Measurements from ENCODE around the gene ANHX. TPM values are rescaled to one million over a fixed set of nuclear protein-coding genes. Genes with fewer than 3 reads are reported as not detected.

ANHX gene
- total RNA-seq, 1 donor from 2014 or later, result not detected

GRCh38 chr12:133203344-133204263 is 32.1 kb downstream of the ANHX start:
- Mint-ChIP-seq H3K4me3 (peak overlapping the region; percentile 54), H3K27me3 (ENCODE audit: low read depth) (peaks cover 15% of the 10 kb centered on the region), H3K4me1 (no peaks in the 10 kb centered on the region), H3K27ac (ENCODE audit: unreplicated experiment) (no peak overlapping the region), H3K36me3 (ENCODE audit: low read depth) (peaks cover 73% of the 10 kb centered on the region), H3K9me3 (peaks cover 45% of the 10 kb centered on the region)
- TF ChIP-seq, protein P1, sequence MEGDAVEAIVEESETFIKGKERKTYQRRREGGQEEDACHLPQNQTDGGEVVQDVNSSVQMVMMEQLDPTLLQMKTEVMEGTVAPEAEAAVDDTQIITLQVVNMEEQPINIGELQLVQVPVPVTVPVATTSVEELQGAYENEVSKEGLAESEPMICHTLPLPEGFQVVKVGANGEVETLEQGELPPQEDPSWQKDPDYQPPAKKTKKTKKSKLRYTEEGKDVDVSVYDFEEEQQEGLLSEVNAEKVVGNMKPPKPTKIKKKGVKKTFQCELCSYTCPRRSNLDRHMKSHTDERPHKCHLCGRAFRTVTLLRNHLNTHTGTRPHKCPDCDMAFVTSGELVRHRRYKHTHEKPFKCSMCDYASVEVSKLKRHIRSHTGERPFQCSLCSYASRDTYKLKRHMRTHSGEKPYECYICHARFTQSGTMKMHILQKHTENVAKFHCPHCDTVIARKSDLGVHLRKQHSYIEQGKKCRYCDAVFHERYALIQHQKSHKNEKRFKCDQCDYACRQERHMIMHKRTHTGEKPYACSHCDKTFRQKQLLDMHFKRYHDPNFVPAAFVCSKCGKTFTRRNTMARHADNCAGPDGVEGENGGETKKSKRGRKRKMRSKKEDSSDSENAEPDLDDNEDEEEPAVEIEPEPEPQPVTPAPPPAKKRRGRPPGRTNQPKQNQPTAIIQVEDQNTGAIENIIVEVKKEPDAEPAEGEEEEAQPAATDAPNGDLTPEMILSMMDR (conservative IDR thresholded peaks at IDR 0.05), result no peak
- DNase-seq (ENCODE audit: low read depth, low spot score), result no peak

- TF ChIP-seq, protein P1 (conservative IDR thresholded peaks at IDR 0.05), result no peak
- H3K27ac Mint-ChIP-seq (ENCODE audit: unreplicated experiment), result no peak overlapping the region
- peaks cover 15% of the 10 kb centered on the region for H3K27me3 Mint-ChIP-seq (ENCODE audit: low read depth)
- no peaks in the 10 kb centered on the region for H3K4me1 Mint-ChIP-seq
- DNase-seq (ENCODE audit: low read depth, low spot score), result no peak
- H3K36me3 Mint-ChIP-seq (ENCODE audit: low read depth), result peaks cover 70% of the 10 kb centered on the region
- H3K4me3 Mint-ChIP-seq, result peak overlapping the region; percentile 20
- peaks cover 43% of the 10 kb centered on the region for H3K9me3 Mint-ChIP-seq
Observed at GRCh38 chr12:133202493-133203343, 33.0 kb downstream of the ANHX start.

DNA sequence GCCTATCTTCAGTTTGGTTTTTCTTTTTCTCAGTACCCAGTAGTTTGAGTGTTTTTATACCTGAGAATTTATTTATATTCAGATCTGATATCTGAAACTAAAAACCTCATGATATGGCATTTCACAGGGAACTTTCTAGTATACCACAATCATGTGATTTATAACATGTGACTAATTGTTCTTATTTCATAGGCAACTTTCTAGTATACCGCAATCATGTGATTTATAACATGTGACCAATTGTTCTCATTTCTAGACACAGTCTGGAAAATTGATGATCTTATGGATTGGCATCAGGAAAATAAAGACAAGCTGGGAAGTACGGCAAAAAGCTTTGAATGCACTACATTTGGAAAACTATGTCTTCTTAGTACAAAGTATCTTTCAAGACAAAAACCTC is 33.8 kb downstream of the ANHX start:
- Mint-ChIP-seq H3K27me3 (ENCODE audit: low read depth) (peaks cover 15% of the 10 kb centered on the region), H3K4me1 (no peaks in the 10 kb centered on the region), H3K27ac (ENCODE audit: unreplicated experiment) (no peak overlapping the region), H3K4me3 (no peak overlapping the region), H3K9me3 (peaks cover 43% of the 10 kb centered on the region), H3K36me3 (ENCODE audit: low read depth) (peaks cover 72% of the 10 kb centered on the region)
- TF ChIP-seq, protein P1 (conservative IDR thresholded peaks at IDR 0.05), result no peak
- DNase-seq (ENCODE audit: low read depth, low spot score), result no peak

- H3K27me3 Mint-ChIP-seq (ENCODE audit: low read depth), result no peaks in the 10 kb centered on the region
- peak overlapping the region; percentile 41 for H3K4me3 Mint-ChIP-seq
- H3K36me3 Mint-ChIP-seq (ENCODE audit: low read depth), result peaks cover 87% of the 10 kb centered on the region
- DNase-seq (ENCODE audit: low read depth, low spot score), result no peak
- no peak overlapping the region for H3K27ac Mint-ChIP-seq (ENCODE audit: unreplicated experiment)
- H3K9me3 Mint-ChIP-seq, result peaks cover 38% of the 10 kb centered on the region
- no peaks in the 10 kb centered on the region for H3K4me1 Mint-ChIP-seq
- TF ChIP-seq, protein P1 (conservative IDR thresholded peaks at IDR 0.05), result no peak
Observed at GRCh38 chr12:133192847-133193246, 42.8 kb downstream of the ANHX start.

DNA sequence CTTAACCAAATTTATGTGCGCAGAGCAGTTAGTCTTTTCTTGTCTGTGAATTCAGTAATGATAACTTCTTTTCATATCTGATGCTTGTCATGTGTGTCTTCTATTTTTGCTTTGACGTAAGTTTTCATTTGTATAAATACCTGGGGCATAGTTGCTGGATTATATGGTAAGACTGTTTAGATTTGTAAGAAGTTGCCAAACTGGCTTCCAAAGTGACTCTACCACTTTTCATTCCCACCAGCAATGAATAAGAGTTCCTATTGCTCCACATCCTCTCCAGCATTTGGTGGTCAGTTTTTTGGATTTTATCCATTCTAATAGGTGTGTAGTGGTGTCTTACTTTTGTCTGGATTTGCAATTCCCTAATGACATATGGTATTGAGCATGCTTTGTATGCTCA is 45.5 kb downstream of the ANHX start:
- DNase-seq (ENCODE audit: low read depth, low spot score), result no peak
- no peak overlapping the region for H3K4me3 Mint-ChIP-seq
- H3K9me3 Mint-ChIP-seq, result peaks cover 46% of the 10 kb centered on the region
- H3K36me3 Mint-ChIP-seq (ENCODE audit: low read depth), result peaks cover 98% of the 10 kb centered on the region
- H3K27ac Mint-ChIP-seq (ENCODE audit: unreplicated experiment), result no peak overlapping the region
- H3K4me1 Mint-ChIP-seq, result no peaks in the 10 kb centered on the region
- TF ChIP-seq, protein P1 (conservative IDR thresholded peaks at IDR 0.05), result no peak
- H3K27me3 Mint-ChIP-seq (ENCODE audit: low read depth), result no peaks in the 10 kb centered on the region
